ENCODE measurements around the gene GNAQ. TPM values are rescaled to one million over a fixed set of nuclear protein-coding genes. Genes with fewer than 3 reads are reported as not detected.
"Not testable (repeated sequence)": the region's sequence is repeated elsewhere in the genome, so short reads cannot be mapped to it uniquely, and the experiment has no call there.

The GNAQ gene
- total and polyA plus RNA-seq, 4 donors, result 6.8 to 19.6 (median 12.6) TPM

DNA sequence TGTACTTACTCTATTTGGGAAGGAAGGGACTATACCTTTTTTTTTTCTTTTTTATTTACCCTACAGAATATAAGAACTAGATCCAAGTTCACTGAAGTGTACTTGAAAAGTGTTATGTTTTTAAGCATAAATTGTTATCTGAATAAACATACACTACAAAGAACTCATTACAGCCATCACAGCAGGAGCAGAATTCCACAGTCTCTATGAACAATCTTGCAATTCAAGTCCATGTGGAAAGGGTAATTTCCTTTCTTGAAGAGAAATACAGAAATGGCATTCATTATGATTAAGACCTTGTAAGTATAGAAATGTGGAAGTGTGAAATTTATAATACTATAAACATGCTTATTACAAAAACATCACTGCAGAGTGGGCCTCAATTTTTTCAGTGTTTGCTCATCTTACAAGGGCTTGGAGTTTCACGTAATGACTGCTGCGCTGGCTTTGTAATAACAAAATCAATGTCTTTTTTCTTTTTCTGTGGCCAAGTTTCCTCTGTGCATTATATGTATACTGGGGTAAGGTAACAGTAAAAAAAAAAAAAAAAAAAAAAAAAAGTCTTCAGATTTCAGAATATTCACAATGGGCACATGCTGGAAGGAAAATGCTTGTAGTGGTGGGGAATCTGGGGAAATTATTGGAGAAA is 306.4 kb downstream of the GNAQ start (continued):
- TF ChIP-seq, protein P1, sequence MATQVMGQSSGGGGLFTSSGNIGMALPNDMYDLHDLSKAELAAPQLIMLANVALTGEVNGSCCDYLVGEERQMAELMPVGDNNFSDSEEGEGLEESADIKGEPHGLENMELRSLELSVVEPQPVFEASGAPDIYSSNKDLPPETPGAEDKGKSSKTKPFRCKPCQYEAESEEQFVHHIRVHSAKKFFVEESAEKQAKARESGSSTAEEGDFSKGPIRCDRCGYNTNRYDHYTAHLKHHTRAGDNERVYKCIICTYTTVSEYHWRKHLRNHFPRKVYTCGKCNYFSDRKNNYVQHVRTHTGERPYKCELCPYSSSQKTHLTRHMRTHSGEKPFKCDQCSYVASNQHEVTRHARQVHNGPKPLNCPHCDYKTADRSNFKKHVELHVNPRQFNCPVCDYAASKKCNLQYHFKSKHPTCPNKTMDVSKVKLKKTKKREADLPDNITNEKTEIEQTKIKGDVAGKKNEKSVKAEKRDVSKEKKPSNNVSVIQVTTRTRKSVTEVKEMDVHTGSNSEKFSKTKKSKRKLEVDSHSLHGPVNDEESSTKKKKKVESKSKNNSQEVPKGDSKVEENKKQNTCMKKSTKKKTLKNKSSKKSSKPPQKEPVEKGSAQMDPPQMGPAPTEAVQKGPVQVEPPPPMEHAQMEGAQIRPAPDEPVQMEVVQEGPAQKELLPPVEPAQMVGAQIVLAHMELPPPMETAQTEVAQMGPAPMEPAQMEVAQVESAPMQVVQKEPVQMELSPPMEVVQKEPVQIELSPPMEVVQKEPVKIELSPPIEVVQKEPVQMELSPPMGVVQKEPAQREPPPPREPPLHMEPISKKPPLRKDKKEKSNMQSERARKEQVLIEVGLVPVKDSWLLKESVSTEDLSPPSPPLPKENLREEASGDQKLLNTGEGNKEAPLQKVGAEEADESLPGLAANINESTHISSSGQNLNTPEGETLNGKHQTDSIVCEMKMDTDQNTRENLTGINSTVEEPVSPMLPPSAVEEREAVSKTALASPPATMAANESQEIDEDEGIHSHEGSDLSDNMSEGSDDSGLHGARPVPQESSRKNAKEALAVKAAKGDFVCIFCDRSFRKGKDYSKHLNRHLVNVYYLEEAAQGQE (IDR thresholded peaks at IDR 0.05), result no peak

DNA sequence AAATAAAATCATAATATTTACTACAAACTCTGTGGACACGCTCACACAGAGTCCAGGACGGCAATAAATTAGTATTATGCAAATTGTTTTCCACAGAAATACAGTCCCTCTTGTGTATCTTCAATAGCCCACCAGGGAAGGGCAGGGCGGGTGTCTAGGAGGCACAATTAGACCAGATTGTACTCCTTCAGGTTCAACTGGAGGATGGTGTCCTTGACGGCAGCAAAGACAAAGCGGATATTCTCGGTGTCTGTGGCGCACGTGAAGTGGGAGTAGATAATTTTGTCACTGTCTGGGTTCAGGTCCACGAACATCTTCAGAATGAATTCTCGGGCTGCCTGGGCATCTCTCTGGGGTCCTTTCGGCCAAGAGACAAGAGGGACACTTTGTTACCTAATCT is 310.5 kb downstream of the GNAQ start:
- 96% methylated on average over 11 of the region's 11 CpGs for WGBS
- not testable (repeated sequence) for H3K27me3 ChIP-seq (ENCODE audit: control insufficient read depth in 4 of 4, insufficient read depth in 4 of 4, low read length in 3 of 4); H3K27ac ChIP-seq (ENCODE audit: low read depth in 1 of 2, low read length in 2 of 2); H3K9ac ChIP-seq (ENCODE audit: low read depth in 1 of 2, low read length in 2 of 2); H3K4me1 ChIP-seq (ENCODE audit: control insufficient read depth in 4 of 4, insufficient read depth in 4 of 4, low read length in 3 of 4); DNase-seq (ENCODE audit: low spot score); H3K4me3 ChIP-seq (ENCODE audit: low read depth in 1 of 3, low read length in 3 of 3); H3K36me3 ChIP-seq (ENCODE audit: control insufficient read depth in 4 of 4, insufficient read depth in 3 of 4, low read depth in 1 of 4, low read length in 3 of 4); H3K9me3 ChIP-seq (ENCODE audit: control insufficient read depth in 4 of 4, low read length in 3 of 4)

DNA sequence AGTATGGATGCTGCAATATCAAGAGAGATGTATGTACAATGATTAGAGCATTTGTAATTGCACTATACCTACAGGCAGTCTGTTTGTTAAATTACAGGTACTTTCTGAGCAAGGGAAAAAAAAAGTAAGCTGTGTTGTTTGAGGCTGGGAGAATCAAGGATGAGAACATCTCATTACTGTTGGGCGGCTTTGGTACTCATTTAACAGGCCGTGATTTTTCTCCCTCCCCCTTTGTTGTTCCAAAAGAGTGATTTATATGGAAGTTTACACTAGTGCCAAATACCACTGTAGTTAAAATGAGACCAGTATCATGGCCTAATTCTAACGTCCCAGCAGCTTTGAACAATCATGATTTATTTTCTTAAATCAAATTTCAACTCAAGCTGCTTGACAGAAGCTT is 312.3 kb downstream of the GNAQ start:
- H3K27ac ChIP-seq (ENCODE audit: low read depth in 1 of 2, low read length in 2 of 2), result no peak overlapping the region
- H3K36me3 ChIP-seq (ENCODE audit: control insufficient read depth in 4 of 4, insufficient read depth in 3 of 4, low read depth in 1 of 4, low read length in 3 of 4), result peaks cover 0 to 3% (median 1%) of the 10 kb centered on the region in 4 donors
- no peaks in the 10 kb centered on the region for H3K4me1 ChIP-seq (ENCODE audit: control insufficient read depth in 4 of 4, insufficient read depth in 4 of 4, low read length in 3 of 4)
- H3K27me3 ChIP-seq (ENCODE audit: control insufficient read depth in 4 of 4, insufficient read depth in 4 of 4, low read length in 3 of 4), result no peaks in the 10 kb centered on the region
- H3K4me3 ChIP-seq (ENCODE audit: low read depth in 1 of 3, low read length in 3 of 3), result no peak overlapping the region
- no peaks in the 10 kb centered on the region for H3K9me3 ChIP-seq (ENCODE audit: control insufficient read depth in 4 of 4, low read length in 3 of 4)
- TF ChIP-seq FOXA1 (IDR thresholded peaks at IDR 0.05), result no peak
- DNase-seq (ENCODE audit: low spot score), result no peak
- 88% methylated on average over 3 of the region's 3 CpGs for WGBS
- no peak overlapping the region for H3K9ac ChIP-seq (ENCODE audit: low read depth in 1 of 2, low read length in 2 of 2)

DNA sequence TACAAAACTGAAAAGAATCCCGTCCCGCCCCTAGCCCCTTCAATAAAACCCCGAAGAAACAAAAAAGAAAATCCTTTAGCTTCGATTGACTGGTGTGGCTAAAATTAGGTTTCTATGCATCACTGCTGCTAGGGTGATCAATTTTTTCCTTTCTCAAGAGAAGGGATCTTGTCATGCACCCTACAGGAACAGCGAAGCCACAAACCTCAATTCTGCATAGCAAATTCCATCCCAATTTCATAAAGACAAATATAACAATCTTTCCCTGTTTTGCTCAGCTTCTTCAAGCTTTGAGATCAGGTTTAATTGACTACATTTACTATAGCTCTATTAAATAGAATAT is 313.3 kb downstream of the GNAQ start:
- DNase-seq (ENCODE audit: low spot score); H3K9ac ChIP-seq (ENCODE audit: low read depth in 1 of 2, low read length in 2 of 2); H3K4me3 ChIP-seq (ENCODE audit: low read depth in 1 of 3, low read length in 3 of 3); H3K9me3 ChIP-seq (ENCODE audit: control insufficient read depth in 4 of 4, low read length in 3 of 4); H3K27ac ChIP-seq (ENCODE audit: low read depth in 1 of 2, low read length in 2 of 2); H3K27me3 ChIP-seq (ENCODE audit: control insufficient read depth in 4 of 4, insufficient read depth in 4 of 4, low read length in 3 of 4); H3K4me1 ChIP-seq (ENCODE audit: control insufficient read depth in 4 of 4, insufficient read depth in 4 of 4, low read length in 3 of 4); H3K36me3 ChIP-seq (ENCODE audit: control insufficient read depth in 4 of 4, insufficient read depth in 3 of 4, low read depth in 1 of 4, low read length in 3 of 4): not testable (repeated sequence)
- 70% methylated on average over 5 of the region's 5 CpGs for WGBS

DNA sequence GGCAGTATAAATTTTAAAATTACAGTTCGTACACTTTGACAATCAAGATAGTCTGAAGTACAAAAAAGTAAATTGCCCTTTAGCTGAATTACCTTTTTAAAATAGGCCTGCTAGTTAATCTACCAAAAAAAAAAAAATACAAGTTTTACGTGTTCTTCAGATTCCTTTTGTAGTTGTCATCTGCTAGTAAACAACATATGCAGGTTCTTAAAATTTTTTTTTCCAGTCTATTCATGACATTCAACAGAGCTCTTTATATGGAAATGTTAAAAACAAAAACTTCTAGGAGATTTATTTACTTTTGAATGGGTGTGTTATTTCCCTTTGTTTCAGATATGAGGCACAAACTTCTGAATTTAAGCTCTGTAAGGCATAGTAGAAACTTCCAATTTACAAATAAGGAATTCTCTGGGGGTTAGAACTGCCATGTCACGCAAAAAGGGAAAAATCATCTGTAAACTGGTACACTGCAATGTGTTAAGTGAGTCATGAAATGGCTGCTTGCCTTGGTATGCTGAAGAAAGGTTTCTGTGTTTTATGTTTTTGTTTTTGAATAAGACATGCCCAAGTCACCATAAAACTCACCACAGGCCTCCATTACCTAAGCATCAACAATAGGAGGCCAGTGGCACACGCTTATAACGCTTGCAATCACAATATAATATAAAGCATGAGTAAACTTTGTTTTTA is 313.9 kb downstream of the GNAQ start:
- DNase-seq (ENCODE audit: low spot score); H3K4me1 ChIP-seq (ENCODE audit: control insufficient read depth in 4 of 4, insufficient read depth in 4 of 4, low read length in 3 of 4); H3K27ac ChIP-seq (ENCODE audit: low read depth in 1 of 2, low read length in 2 of 2); H3K9ac ChIP-seq (ENCODE audit: low read depth in 1 of 2, low read length in 2 of 2); H3K36me3 ChIP-seq (ENCODE audit: control insufficient read depth in 4 of 4, insufficient read depth in 3 of 4, low read depth in 1 of 4, low read length in 3 of 4); H3K4me3 ChIP-seq (ENCODE audit: low read depth in 1 of 3, low read length in 3 of 3); H3K27me3 ChIP-seq (ENCODE audit: control insufficient read depth in 4 of 4, insufficient read depth in 4 of 4, low read length in 3 of 4); H3K9me3 ChIP-seq (ENCODE audit: control insufficient read depth in 4 of 4, low read length in 3 of 4): not testable (repeated sequence)
- 89% methylated on average over 4 of the region's 5 CpGs for WGBS
